HG03066 (cell line): ENCODE data around the gene CLPSL1.
"Not testable (repeated sequence)": the region's sequence is repeated elsewhere in the genome, so short reads cannot be mapped to it uniquely, and the experiment has no call there.

Experiments used
- ATAC-seq: cut with Tn5 transposase; IDR thresholded peaks from one replicate; pipeline ENCODE4 v1.9.1; 2021; ENCODE audit warnings: low read depth; ENCODE audit not compliant: unreplicated experiment

CLPSL1 gene

GRCh38 chr6:35780719-35781118, at the start of gene CLPSL1:
CLPSL1 (plus strand) TSS chr6:35781019; CDS start chr6:35781111, 92 bp downstream.
- ATAC-seq = no peak

GRCh38 chr6:35731414-35731735, 49.4 kb upstream of the CLPSL1 start:
- ATAC-seq = peak; percentile 44

- peak; percentile 53 for ATAC-seq
Measured at GRCh38 chr6:35731736-35732532, 48.9 kb upstream of the CLPSL1 start.

- no peak for ATAC-seq
Measured at GRCh38 chr6:35733633-35734032, 47.2 kb upstream of the CLPSL1 start.

GRCh38 chr6:35734319-35734718, 46.5 kb upstream of the CLPSL1 start:
- ATAC-seq = not testable (repeated sequence)

- no peak for ATAC-seq
Measured at GRCh38 chr6:35735452-35735851, 45.4 kb upstream of the CLPSL1 start.

GRCh38 chr6:35736253-35736894, 44.4 kb upstream of the CLPSL1 start:
- ATAC-seq = no peak

- ATAC-seq = no peak
Measured at GRCh38 chr6:35736982-35737412, 43.8 kb upstream of the CLPSL1 start, which contains the start of gene ARMC12. ARMC12 (plus strand) TSS chr6:35737032; CDS start chr6:35737109, 77 bp downstream.

GRCh38 chr6:35737413-35738211, 43.2 kb upstream of the CLPSL1 start:
- no peak for ATAC-seq

GRCh38 chr6:35739645-35740524, 40.9 kb upstream of the CLPSL1 start:
- ATAC-seq = no peak

- ATAC-seq = no peak
Measured at GRCh38 chr6:35742842-35743241, 38.0 kb upstream of the CLPSL1 start.

GRCh38 chr6:35745509-35745908, 35.3 kb upstream of the CLPSL1 start:
- no peak for ATAC-seq

- ATAC-seq = no peak
Measured at GRCh38 chr6:35746516-35746915, 34.3 kb upstream of the CLPSL1 start.

- ATAC-seq = no peak
Measured at GRCh38 chr6:35747877-35748276, 32.9 kb upstream of the CLPSL1 start.

GRCh38 chr6:35750557-35750956, 30.3 kb upstream of the CLPSL1 start:
- no peak for ATAC-seq

- ATAC-seq = no peak
Measured at GRCh38 chr6:35751594-35751993, 29.2 kb upstream of the CLPSL1 start.

- no peak for ATAC-seq
Measured at GRCh38 chr6:35752330-35752729, 28.5 kb upstream of the CLPSL1 start.

GRCh38 chr6:35754452-35755277, 26.2 kb upstream of the CLPSL1 start:
- ATAC-seq = no peak

- ATAC-seq = no peak
Measured at GRCh38 chr6:35755278-35755924, 25.4 kb upstream of the CLPSL1 start.
